ENCODE measurements around the gene SPINT1. TPM values are rescaled to one million over a fixed set of nuclear protein-coding genes. Genes with fewer than 3 reads are reported as not detected.
A peak's percentile ranks its signal among the peaks of the same experiment; 100 is the strongest.

The SPINT1 gene, protein sequence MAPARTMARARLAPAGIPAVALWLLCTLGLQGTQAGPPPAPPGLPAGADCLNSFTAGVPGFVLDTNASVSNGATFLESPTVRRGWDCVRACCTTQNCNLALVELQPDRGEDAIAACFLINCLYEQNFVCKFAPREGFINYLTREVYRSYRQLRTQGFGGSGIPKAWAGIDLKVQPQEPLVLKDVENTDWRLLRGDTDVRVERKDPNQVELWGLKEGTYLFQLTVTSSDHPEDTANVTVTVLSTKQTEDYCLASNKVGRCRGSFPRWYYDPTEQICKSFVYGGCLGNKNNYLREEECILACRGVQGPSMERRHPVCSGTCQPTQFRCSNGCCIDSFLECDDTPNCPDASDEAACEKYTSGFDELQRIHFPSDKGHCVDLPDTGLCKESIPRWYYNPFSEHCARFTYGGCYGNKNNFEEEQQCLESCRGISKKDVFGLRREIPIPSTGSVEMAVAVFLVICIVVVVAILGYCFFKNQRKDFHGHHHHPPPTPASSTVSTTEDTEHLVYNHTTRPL
- 1 to 10 TPM; 6.6 to 7.3 TPM for total RNA-seq

DNA sequence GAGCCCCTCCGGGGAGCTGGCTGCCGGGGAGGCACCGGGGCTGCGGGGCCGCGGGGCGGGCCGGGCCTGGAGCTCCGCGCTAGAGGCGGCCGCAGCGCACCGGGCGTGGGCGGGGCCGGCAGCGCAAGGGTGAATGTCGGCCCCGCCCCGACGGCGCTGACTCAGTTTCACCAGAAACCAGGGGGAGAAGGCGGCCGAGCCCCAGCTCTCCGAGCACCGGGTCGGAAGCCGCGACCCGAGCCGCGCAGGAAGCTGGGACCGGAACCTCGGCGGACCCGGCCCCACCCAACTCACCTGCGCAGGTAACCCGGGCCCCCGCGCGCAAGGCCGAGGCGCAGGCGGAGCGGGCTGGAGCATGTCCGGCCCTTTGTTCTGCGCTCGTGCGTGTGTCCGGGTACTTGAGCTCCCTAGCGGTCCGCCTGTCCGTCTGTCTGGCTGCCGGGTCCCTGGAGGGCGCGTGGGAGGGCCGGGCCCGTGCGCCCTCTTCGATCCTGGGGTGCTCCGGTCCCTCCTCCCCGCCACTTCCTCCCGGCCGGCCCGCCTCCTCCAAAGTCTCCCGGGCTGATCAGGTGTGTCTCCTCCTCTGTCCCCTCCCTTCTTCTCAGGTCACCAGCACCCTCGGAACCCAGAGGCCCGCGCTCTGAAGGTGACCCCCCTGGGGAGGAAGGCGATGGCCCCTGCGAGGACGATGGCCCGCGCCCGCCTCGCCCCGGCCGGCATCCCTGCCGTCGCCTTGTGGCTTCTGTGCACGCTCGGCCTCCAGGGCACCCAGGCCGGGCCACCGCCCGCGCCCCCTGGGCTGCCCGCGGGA lies at the start of gene SPINT1:
SPINT1 (plus strand) TSS at position 164 of the 811 bp plus-strand sequence; CDS start at position 671, 507 bp downstream.
- H3K4me3 Mint-ChIP-seq, result peak within 1 kb of the TSS; percentile 85
- DNase-seq (peak; percentile 63), ATAC-seq (ENCODE audit: low read depth) (peak; percentile 71)
- peaks cover 36% of the 10 kb centered on the region for H3K27me3 Mint-ChIP-seq
- H3K27ac Mint-ChIP-seq, result peak within 1 kb of the TSS; percentile 66
- H3K36me3 Mint-ChIP-seq, result peaks cover 2% of the 10 kb centered on the region
- POLR2A ChIA-PET, result interaction anchor here (2.2 kb wide), 1 partner anchor 15 kb away, joined by 5 read pairs; no protein-coding TSS in a partner anchor
- no peaks in the 10 kb centered on the region for H3K9me3 Mint-ChIP-seq
- peaks cover 24% of the 10 kb centered on the region for H3K4me1 Mint-ChIP-seq

DNA sequence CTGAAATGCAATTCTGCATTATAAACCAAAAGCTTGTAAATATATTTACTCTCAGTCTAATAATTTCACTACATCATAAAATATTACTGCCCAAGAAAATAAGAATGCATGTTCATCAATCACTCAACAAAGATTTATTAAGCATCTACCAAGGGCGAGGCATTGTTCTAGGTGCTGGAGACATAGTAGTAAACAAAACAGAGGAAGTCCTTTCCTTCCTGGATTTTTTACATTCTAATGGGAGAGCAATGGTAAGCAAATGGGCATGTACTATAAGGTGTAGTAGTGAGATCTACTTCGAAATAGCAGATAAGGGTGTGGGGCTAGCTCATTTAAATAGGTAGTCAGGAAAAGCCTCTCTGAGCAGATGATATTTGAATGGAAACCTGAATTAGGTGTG lies 47.8 kb upstream of the SPINT1 start:
- no peaks in the 10 kb centered on the region for H3K9me3 Mint-ChIP-seq
- H3K27me3 Mint-ChIP-seq, result no peaks in the 10 kb centered on the region
- DNase-seq (no peak), ATAC-seq (ENCODE audit: low read depth) (no peak)
- H3K36me3 Mint-ChIP-seq, result peaks cover 13% of the 10 kb centered on the region
- H3K4me3 Mint-ChIP-seq, result no peak overlapping the region
- H3K27ac Mint-ChIP-seq, result no peak overlapping the region
- H3K4me1 Mint-ChIP-seq, result peaks cover under 1% of the 10 kb centered on the region
- POLR2A ChIA-PET, result interaction anchor here (1.4 kb wide), 1 partner anchor 11 kb away, joined by 5 read pairs; the partner anchor contains the start of genes DNAJC17 and ZFYVE19

DNA sequence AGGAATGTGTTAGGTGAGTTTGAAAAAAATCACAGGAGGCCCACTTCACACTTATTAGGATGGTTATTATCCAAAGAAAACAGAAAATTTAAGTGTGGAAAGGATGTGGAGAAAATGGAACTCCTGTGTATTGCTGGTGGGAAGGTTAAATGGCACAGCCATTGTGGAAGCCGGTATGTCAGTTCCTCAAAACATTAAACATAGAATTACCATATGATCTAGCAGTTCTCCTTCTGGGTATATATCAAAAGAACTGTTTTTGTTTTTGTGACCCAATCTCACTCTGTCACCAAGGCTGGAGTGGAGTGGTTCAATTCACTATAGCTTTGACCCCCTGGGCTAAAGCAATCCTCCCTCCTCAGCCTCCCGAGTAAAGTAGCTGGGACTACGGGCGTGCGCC lies 47.3 kb upstream of the SPINT1 start:
- no peaks in the 10 kb centered on the region for H3K9me3 Mint-ChIP-seq
- no peaks in the 10 kb centered on the region for H3K27me3 Mint-ChIP-seq
- H3K27ac Mint-ChIP-seq, result no peak overlapping the region
- H3K36me3 Mint-ChIP-seq, result peaks cover 16% of the 10 kb centered on the region
- H3K4me3 Mint-ChIP-seq, result no peak overlapping the region
- peaks cover 3% of the 10 kb centered on the region for H3K4me1 Mint-ChIP-seq
- DNase-seq (no peak), ATAC-seq (ENCODE audit: low read depth) (no peak)
- POLR2A ChIA-PET, result interaction anchor here (1.4 kb wide), 1 partner anchor 10 kb away, joined by 5 read pairs; the partner anchor contains the start of genes DNAJC17 and ZFYVE19

DNA sequence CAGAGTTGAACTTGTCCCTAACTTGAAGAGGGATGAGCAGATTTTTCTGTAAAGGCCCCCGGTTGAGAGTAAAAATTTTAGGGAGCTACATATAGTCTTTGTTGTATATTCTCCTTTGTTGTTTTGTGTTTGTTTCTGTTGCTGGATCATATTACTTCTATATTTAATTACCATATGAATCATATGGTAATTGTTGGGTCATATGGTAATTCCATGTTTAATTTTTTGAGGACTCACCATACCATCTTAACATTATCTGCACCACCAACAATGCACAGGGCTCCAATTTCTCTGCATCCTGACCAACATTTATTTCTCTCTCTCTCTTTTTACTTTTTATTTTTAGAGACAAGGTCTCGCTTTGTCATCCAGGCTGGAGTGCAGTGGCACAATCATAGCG lies 44.3 kb upstream of the SPINT1 start:
- H3K9me3 Mint-ChIP-seq, result no peaks in the 10 kb centered on the region
- DNase-seq (no peak), ATAC-seq (ENCODE audit: low read depth) (no peak)
- no peaks in the 10 kb centered on the region for H3K27me3 Mint-ChIP-seq
- peaks cover 8% of the 10 kb centered on the region for H3K4me1 Mint-ChIP-seq
- H3K27ac Mint-ChIP-seq, result no peak overlapping the region
- H3K36me3 Mint-ChIP-seq, result peaks cover 17% of the 10 kb centered on the region
- POLR2A ChIA-PET, result interaction anchor here (0.6 kb wide), 1 partner anchor 8 kb away, joined by 3 read pairs; the partner anchor contains the start of genes DNAJC17 and ZFYVE19
- no peak overlapping the region for H3K4me3 Mint-ChIP-seq

DNA sequence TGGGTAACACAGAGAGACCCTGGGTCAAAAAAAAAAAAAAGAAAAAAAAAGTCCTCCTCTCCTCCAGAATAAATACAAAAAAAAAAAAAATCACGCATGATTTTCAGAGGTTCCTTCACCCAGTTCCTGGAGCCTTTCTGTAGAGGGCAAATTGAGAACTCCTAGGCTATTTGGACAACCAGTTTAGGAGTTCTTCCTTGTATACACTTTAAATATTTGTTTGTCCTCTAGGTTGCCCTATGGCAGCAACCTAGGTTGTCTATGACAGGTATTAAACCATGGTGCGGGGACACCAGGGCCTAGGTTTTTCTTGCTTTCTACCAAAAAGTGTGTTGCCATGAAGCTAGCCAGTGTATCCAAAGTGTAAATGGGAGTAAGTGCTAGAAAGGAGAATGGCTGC lies 40.8 kb upstream of the SPINT1 start:
- Mint-ChIP-seq H3K27me3 (no peaks in the 10 kb centered on the region), H3K27ac (no peak overlapping the region), H3K4me3 (no peak overlapping the region), H3K36me3 (peaks cover 16% of the 10 kb centered on the region), H3K9me3 (no peaks in the 10 kb centered on the region), H3K4me1 (peaks cover 15% of the 10 kb centered on the region)
- ATAC-seq (ENCODE audit: low read depth) (no peak), DNase-seq (no peak)
- POLR2A ChIA-PET, result no interaction called here

DNA sequence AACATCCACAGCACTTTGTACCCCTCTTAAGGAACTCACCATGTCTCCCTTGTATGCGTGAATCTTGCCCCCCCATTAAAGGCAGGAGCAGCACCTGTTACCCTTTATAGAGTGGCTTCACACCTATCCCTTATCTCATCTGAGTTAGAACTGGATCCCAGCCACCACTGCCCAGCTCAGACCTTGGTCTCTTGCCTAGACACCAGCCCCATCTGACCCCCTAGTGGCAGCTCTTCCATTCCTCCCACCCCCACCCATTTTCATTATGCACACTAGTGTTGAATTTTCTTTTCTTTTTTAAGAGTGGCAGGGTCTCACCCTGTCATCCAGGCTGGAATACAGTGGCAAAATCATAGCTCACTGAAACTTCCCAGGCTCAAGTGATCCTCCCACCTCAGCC lies 40.2 kb upstream of the SPINT1 start:
- H3K4me3 Mint-ChIP-seq, result no peak overlapping the region
- POLR2A ChIA-PET, result interaction anchor here (0.6 kb wide), 1 partner anchor 104 kb away, joined by 6 read pairs; no protein-coding TSS in a partner anchor
- no peaks in the 10 kb centered on the region for H3K27me3 Mint-ChIP-seq
- ATAC-seq (ENCODE audit: low read depth) (no peak), DNase-seq (no peak)
- peaks cover 21% of the 10 kb centered on the region for H3K4me1 Mint-ChIP-seq
- H3K36me3 Mint-ChIP-seq, result peaks cover 11% of the 10 kb centered on the region
- H3K9me3 Mint-ChIP-seq, result no peaks in the 10 kb centered on the region
- H3K27ac Mint-ChIP-seq, result no peak overlapping the region

DNA sequence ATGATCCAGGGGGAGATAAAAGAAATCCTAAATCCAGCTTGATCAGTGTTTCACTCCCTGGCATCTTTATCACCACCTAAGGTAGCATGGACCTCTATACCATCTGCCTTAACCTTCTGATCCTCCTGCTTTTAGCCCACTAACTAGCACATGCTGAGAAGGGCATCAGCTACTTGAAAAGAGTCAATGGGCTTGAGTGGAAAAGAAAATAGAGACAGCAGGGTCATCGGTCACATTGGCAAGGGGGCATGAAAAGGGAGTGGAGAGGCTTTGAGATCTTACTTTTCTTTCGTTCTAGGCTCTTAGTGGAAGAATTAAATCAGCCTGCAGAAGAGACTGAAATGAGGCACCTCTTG lies 37.2 kb upstream of the SPINT1 start:
- Mint-ChIP-seq H3K36me3 (peaks cover 8% of the 10 kb centered on the region), H3K27me3 (no peaks in the 10 kb centered on the region), H3K27ac (peak overlapping the region; percentile 99)

DNA sequence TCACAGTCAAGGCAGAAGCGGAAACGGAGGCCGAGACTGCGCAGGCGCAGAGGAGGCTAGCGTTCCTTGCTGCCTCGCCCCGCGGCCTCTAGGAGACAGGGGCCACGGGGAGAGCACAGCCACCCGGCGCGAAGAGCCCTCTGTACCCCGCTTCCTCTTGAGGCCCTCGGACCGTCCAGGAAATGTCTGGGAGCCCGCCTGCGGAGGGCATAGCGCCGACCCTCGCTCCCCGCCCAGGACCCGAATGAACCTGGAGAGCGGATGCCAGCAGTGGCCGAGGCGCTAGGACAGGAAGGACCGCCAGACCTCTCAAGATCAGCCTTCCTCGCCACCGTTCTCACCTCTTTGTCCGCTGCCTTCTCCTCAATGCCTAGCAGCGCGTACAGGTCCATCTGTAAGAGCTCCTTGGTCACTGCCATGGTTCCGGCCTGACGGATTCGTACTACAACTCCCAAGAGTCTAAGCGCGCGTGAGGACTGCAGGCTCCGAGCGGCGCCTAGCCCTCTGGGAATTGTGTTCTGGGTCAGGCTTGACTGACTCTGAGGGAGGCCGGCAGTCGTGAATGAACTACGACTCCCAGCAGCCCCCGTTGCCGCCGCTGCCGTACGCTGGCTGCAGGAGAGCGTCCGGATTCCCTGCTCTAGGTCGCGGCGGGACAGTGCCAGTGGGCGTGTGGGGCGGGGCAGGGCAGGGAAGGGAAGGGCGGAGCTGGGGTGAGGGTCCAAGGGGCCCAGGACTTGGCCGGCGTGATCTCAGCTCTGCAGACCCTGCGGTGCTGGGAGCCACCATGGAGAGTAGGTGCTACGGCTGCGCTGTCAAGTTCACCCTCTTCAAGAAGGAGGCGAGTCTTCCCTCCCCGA lies 36.6 kb upstream of the SPINT1 start, which contains the start of the genes DNAJC17 and ZFYVE19:
DNAJC17 (minus strand) TSS at position 446 of the 860 bp plus-strand sequence; CDS start at position 419, 27 bp downstream.
ZFYVE19 (plus strand) TSS at position 62 of the 860 bp plus-strand sequence; CDS start at position 563, 501 bp downstream.
- Mint-ChIP-seq H3K36me3 (peaks cover 5% of the 10 kb centered on the region), H3K4me1 (peaks cover 18% of the 10 kb centered on the region), H3K9me3 (no peaks in the 10 kb centered on the region), H3K27me3 (no peaks in the 10 kb centered on the region), H3K4me3 (peak within 1 kb of the TSS; percentile 97), H3K27ac (peak within 1 kb of the TSS; percentile 99)
- POLR2A ChIA-PET, result interaction anchor here (0.8 to 1.4 kb wide), 10 partner anchors 8 to 146 kb away, joined by 3 to 9 read pairs (median 3); partner anchors contain the start of genes CHAC1 and RAD51
- ATAC-seq (ENCODE audit: low read depth), result peak; percentile 98
- DNase-seq, result peak; percentile 95

More for the DNA sequence above, 37.2 kb upstream of the SPINT1 start:
- Mint-ChIP-seq H3K9me3 (no peaks in the 10 kb centered on the region), H3K4me3 (peak overlapping the region; percentile 97), H3K4me1 (peaks cover 20% of the 10 kb centered on the region)
- DNase-seq (no peak), ATAC-seq (ENCODE audit: low read depth) (no peak)
- POLR2A ChIA-PET, result interaction anchor here (0.6 to 1.4 kb wide), 13 partner anchors 7 to 302 kb away, joined by 3 to 9 read pairs (median 3); partner anchors contain the start of genes CHAC1, RAD51 and RPUSD2

DNA sequence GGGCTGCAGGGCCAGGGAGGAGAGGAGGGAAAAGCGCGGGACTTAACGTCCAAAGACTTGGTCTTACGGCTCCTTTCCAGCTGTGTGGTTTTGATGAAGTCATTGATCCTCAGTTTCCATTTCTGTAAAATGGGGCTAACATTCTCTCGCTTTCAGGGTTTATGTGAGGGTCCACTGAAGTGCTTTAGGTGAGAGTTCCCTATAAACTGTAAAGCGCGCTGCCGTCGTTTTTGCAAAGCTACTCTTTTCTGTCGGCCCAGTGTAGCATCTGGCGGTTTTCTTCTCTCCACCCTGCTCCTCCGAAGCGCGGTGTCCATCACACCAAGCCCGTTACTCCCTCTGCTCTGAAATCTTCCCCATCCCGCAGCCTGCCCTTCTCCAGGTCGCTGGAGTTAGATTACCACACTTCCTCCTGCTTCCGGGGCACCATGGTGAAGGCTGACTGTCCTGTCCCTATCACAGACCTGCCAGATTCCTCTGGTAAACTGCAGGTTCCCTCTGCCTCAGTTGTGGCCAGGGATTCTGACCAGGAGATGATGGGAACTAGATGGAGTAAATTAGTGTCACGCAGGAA lies 35.9 kb upstream of the SPINT1 start:
- peak overlapping the region; percentile 99 for H3K27ac Mint-ChIP-seq
- DNase-seq, result no peak
- no peaks in the 10 kb centered on the region for H3K27me3 Mint-ChIP-seq
- peaks cover 18% of the 10 kb centered on the region for H3K4me1 Mint-ChIP-seq
- peak overlapping the region; percentile 97 for H3K4me3 Mint-ChIP-seq
- POLR2A ChIA-PET, result interaction anchor here (0.7 to 1.2 kb wide), 5 partner anchors 9 to 145 kb away, joined by 3 to 4 read pairs (median 3); partner anchors contain the start of gene CHAC1
- ATAC-seq (ENCODE audit: low read depth), result no peak
- H3K9me3 Mint-ChIP-seq, result no peaks in the 10 kb centered on the region
- H3K36me3 Mint-ChIP-seq, result peaks cover 5% of the 10 kb centered on the region

DNA sequence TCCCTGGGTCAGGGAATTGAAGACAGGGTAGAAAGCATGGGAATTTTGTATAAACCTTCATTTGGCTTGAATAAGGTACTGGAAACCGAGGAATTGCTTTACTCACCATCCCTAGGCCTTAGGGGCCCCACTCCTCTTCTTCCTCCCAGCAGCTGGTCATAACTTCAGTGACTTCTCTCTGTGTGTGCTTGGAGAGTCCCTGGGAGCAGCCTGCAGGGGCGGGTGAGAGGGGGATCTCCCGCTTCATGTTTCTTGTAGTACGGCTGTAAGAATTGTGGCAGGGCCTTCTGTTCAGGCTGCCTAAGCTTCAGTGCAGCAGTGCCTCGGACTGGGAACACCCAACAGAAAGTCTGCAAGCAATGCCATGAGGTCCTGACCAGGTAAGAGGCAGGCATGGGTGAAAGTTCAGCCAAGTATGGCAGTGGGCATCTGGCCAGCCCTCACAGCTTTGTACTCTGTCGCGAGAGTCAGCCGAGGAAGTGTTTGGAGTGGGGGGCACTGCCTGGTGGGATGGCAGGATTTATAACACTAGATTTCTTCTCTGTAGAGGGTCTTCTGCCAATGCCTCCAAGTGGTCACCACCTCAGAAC lies 34.9 kb upstream of the SPINT1 start:
- POLR2A ChIA-PET, result no interaction called here
- H3K27me3 Mint-ChIP-seq, result no peaks in the 10 kb centered on the region
- H3K27ac Mint-ChIP-seq, result no peak overlapping the region
- no peak for DNase-seq
- peaks cover 8% of the 10 kb centered on the region for H3K36me3 Mint-ChIP-seq
- H3K4me1 Mint-ChIP-seq, result peaks cover 15% of the 10 kb centered on the region
- H3K9me3 Mint-ChIP-seq, result no peaks in the 10 kb centered on the region
- no peak for ATAC-seq (ENCODE audit: low read depth)
- H3K4me3 Mint-ChIP-seq, result peak overlapping the region; percentile 97

DNA sequence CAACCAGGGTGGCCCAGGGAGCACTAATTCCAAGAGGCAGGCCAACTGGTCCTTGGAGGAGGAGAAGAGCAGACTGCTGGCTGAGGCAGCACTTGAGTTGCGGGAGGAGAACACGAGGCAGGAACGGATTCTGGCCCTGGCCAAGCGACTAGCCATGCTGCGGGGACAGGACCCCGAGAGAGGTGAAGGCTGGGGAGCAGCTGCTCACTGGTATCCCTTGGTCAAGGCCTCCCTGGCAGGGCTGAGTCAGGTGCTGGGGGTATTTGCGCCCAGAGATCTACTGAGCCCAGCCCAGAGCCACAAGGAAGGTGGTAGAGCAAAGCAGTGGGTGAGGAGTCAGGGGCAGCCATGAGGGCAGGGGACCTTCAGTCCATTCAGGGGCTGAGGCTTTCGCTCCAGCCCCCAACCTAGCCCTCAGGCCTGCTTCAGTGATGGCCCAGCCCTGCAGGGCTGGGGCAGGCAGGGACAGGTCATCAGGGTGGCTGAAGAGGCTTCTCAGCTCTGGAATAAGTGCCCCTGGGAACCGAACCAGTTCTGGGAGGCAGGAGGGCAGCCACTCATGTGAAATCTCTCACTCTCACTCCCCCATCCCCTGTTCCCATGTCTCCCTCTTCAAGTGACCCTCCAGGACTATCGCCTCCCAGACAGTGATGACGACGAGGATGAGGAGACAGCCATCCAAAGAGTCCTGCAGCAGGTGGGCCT lies 31.0 kb upstream of the SPINT1 start:
- POLR2A ChIA-PET, result interaction anchor here (0.6 to 1.2 kb wide), 2 partner anchors 10 to 15 kb away, joined by 3 to 4 read pairs; partner anchors contain the start of gene PPP1R14D
- DNase-seq (no peak), ATAC-seq (ENCODE audit: low read depth) (no peak)
- H3K36me3 Mint-ChIP-seq, result peaks cover 9% of the 10 kb centered on the region
- no peaks in the 10 kb centered on the region for H3K9me3 Mint-ChIP-seq
- H3K4me1 Mint-ChIP-seq, result peaks cover 10% of the 10 kb centered on the region
- H3K27ac Mint-ChIP-seq, result no peak overlapping the region
- no peak overlapping the region for H3K4me3 Mint-ChIP-seq
- no peaks in the 10 kb centered on the region for H3K27me3 Mint-ChIP-seq
